ENCODE data around the gene SCUBE3. TPM values are rescaled to one million over a fixed set of nuclear protein-coding genes. Genes with fewer than 3 reads are reported as not detected.

SCUBE3 gene
- total and polyA plus RNA-seq, 2 of the 13 experiments (the other 11 are each of a cell fraction or from before 2014, with no cell fraction given): not detected

DNA sequence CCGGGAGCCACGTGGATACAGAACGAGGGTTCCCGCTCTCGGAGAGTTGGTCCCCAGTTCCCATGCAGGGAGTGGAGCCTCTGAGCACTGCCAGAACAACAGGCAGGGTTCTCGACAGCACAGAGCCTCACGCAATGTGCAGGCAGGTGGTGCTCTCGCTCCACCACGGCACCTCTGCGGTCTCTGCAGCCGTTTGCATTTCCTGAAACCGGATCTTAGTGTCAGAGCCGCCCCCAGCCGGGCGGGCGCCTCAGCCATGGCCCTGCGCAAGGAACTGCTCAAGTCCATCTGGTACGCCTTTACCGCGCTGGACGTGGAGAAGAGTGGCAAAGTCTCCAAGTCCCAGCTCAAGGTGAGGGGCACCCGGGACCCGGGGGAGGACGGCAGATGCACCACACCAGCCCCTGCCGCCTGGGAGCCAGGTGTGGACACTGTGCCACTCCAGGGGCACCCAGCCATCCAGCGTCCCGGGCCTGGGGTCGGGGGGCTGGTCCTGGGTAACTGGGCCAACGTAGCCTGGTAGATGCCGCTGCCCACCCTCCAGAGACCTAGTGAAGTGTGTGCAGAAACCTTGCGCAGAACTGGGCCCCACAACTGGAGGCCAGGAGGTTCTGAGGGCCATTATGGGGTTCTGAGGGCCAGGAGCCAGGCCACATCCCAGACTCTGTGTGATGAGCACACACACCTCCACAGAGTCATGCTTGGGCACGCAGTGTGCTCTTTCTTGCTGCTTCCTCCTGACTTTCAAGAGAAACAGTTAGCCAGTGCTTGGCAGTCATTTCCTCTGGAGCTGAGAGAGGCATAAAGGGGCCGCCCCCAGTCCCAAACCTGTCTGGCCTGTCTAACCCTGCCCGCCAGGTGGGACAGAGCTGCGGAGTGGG lies 84.1 kb downstream of the SCUBE3 start, which contains the start of gene DEF6 (continued):
- TF ChIP-seq THYN1 (CRISPR knock-in tag; IDR thresholded peaks at IDR 0.05; ENCODE audit: borderline replicate concordance, low read depth) (no peak), TOE1 (CRISPR knock-in tag; IDR thresholded peaks at IDR 0.05) (peak; percentile 86; the same call in 1 of the 2 replicates), HNRNPL (IDR thresholded peaks at IDR 0.05; ENCODE audit: low read depth, low read length) (peak; percentile 90), ATF4 (CRISPR knock-in tag; IDR thresholded peaks at IDR 0.05) (no peak), IRX3 (CRISPR knock-in tag; IDR thresholded peaks at IDR 0.05; ENCODE audit: borderline replicate concordance, low read depth) (0 out of 2 replicates have a peak, but pooled peaks have one; percentile 85), FOXP1 (IDR thresholded peaks at IDR 0.05) (no peak), FOXP1 (CRISPR knock-in tag; IDR thresholded peaks at IDR 0.05) (no peak), ADNP (CRISPR knock-in tag; IDR thresholded peaks at IDR 0.05) (no peak), NR1H2 (CRISPR knock-in tag; IDR thresholded peaks at IDR 0.05; ENCODE audit: borderline replicate concordance, low read depth) (no peak), PAXIP1 (CRISPR knock-in tag; conservative IDR thresholded peaks at IDR 0.05) (peak; percentile 70), NR0B2 (CRISPR knock-in tag; IDR thresholded peaks at IDR 0.05) (0 out of 2 replicates have a peak, but pooled peaks have one; percentile 66), CBFB (CRISPR knock-in tag; IDR thresholded peaks at IDR 0.05) (peak; percentile 97), ZSCAN20 (CRISPR knock-in tag; IDR thresholded peaks at IDR 0.05; ENCODE audit: borderline replicate concordance) (peak; percentile 77; the same call in 1 of the 2 replicates), ZNF547 (CRISPR knock-in tag; IDR thresholded peaks at IDR 0.05) (peak; percentile 60; the same call in 1 of the 2 replicates), FOXA1 (IDR thresholded peaks at IDR 0.05) (no peak), FOXA1 (CRISPR knock-in tag; IDR thresholded peaks at IDR 0.05) (no peak), EHMT2 (IDR thresholded peaks at IDR 0.05; ENCODE audit: borderline replicate concordance, low read depth, low read length) (no peak), ATF7-NPFF (CRISPR knock-in tag; IDR thresholded peaks at IDR 0.05; ENCODE audit: low read depth) (peak; percentile 83)
- TF ChIP-seq, protein P1, sequence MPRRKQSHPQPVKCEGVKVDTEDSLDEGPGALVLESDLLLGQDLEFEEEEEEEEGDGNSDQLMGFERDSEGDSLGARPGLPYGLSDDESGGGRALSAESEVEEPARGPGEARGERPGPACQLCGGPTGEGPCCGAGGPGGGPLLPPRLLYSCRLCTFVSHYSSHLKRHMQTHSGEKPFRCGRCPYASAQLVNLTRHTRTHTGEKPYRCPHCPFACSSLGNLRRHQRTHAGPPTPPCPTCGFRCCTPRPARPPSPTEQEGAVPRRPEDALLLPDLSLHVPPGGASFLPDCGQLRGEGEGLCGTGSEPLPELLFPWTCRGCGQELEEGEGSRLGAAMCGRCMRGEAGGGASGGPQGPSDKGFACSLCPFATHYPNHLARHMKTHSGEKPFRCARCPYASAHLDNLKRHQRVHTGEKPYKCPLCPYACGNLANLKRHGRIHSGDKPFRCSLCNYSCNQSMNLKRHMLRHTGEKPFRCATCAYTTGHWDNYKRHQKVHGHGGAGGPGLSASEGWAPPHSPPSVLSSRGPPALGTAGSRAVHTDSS (CRISPR knock-in tag; conservative IDR thresholded peaks at IDR 0.05): no peak
